ENCODE results near the gene TTBK1.

GRCh38 chr6:43271944-43272343, 28.7 kb downstream of the TTBK1 start:
- TF ChIP-seq CTCF (IDR thresholded peaks at IDR 0.05) (no peak), EP300 (IDR thresholded peaks at IDR 0.05) (no peak), POLR2A (IDR thresholded peaks at IDR 0.05) (no peak)
